SKM-1 (cell line): ENCODE measurements around the gene SLC12A5.

ENCODE experiments used
- DNase-seq: peaks from one replicate; lab custom pipeline; 2025; ENCODE audit not compliant: unreplicated experiment; lab: John Stamatoyannopoulos, UW

SLC12A5 gene

DNA sequence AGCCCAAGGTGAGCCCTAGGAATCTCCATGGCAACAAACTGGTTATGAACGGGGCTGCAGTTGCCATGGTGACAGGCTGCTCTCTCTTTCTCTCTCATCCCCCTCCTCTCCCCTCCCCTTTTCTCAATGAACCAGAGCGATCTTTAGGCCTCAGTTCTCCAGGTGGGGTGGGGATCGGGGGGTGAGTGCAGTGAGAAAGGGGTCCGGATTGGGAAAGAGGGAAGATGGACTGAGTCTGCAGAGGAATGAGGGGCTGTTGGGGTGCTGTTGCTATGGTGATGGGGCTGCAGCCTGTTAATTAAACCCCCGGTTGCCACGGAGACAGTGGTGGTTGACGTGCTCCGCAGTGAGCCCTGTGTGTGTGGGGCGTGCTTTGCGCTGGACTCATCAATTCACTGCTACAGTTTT is 3.6 kb upstream of the SLC12A5 start:
- no peak for DNase-seq

- DNase-seq = no peak
These were observed 1.7 kb upstream of the SLC12A5 start for GRCh38 chr20:46027245-46027853.

- DNase-seq = no peak
These were observed 905 bp upstream of the SLC12A5 start for GRCh38 chr20:46028110-46028509.

DNA sequence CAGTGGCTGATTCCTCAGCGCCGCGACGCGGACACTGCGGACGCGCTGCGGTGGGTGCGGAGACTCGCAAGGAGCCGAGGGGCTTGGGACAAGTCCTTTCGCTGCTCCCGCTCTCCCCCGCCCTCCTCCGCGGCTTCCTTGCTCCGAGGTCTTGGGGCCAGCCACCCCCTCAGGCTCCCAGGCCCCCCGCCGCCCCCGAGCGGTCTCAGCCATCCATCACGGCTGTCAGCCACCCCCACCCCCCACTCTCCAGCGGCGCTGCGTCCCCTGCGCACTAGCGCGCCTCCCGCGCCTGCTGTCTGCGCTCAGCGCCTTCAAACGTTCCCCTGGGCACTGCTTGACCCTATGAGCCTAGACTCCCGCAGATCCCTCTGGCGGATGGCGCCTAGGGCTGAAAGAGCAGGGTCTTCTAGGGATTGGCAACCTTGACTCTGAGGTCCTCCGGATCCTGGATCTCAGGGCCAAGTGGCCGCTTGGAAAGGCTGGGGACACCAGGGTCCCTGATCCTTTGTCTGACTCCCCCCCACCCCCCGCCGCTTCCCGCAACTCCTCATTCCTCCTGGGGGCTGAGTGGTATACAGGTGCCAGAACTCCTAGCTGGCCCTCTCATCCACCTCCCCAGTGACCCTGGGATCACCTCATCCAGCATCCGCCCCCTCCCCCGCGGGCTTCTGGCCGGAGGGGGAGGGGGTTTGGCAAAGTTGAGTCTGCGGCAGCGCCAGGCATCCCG is 1.4 kb downstream of the SLC12A5 start:
- DNase-seq = no peak

GRCh38 chr20:46031014-46031569 is 2.1 kb downstream of the SLC12A5 start:
- no peak for DNase-seq

DNA sequence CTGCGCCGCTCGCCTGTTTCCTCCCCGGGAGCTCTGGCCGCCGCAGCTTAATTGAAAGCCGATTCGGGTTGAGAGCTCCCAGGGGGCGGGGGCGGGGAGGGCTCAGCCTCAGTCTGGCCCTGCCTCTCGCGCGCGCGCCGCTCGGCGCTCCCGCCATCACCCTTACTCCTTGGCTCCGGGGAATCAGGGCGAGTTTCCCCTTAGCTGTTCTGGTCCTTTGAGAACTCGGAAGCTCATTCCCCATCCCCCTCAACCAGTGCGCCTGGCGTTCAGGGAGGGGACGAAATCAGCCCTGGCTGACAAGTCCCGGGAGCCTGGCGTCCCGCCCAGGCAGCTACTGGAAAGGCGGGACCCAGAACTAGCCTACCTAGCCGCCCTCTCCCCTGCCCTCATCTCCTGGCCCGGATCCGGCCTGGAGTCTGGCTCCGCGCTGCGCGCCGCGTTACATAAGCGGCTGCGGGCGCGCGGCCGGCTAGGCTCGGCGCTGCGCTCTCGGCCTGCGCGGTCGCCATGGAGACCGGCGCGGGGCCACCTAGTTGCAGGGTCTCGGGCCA is 2.8 kb downstream of the SLC12A5 start:
- DNase-seq = no peak

DNA sequence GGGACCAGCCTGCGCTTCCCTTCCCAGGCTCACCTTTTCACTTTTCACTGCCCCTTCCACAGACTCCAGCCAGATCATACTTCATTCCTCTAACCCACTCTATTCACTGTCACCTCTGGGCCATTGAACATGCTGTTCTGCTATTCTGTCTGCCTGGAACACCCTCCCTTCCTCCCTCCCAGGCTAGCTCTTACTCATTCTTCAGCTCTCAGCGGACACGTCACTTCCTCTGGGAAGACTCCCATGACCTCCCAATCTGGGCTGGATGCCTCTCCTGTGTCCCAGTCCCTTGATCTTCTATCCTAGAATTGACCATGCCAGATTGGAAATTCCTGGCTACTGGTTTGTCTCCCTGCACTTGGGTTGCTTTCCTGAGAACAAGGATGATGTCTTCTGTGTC is 5.0 kb downstream of the SLC12A5 start:
- DNase-seq = no peak

- DNase-seq = no peak
These were observed 6.2 kb downstream of the SLC12A5 start for GRCh38 chr20:46035253-46035652.

GRCh38 chr20:46035713-46036112 is 6.7 kb downstream of the SLC12A5 start:
- no peak for DNase-seq

GRCh38 chr20:46036370-46036769 is 7.4 kb downstream of the SLC12A5 start:
- DNase-seq = no peak

DNA sequence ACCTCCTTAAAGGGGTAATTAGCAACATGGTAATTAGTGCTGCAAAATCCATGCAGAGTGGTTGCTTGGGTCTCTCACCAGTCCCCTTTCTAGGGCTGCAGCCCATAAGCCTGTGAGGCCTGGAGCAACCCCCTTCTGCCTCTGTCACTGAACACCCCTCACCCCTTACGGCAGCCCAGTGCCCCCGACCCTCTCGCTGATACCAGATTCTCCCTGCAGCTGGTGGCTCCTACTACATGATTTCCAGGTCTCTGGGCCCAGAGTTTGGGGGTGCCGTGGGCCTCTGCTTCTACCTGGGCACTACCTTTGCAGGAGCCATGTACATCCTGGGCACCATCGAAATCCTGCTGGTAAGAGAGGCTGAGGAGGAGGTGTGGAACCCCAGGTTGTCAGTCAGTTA is 8.0 kb downstream of the SLC12A5 start:
- no peak for DNase-seq

DNA sequence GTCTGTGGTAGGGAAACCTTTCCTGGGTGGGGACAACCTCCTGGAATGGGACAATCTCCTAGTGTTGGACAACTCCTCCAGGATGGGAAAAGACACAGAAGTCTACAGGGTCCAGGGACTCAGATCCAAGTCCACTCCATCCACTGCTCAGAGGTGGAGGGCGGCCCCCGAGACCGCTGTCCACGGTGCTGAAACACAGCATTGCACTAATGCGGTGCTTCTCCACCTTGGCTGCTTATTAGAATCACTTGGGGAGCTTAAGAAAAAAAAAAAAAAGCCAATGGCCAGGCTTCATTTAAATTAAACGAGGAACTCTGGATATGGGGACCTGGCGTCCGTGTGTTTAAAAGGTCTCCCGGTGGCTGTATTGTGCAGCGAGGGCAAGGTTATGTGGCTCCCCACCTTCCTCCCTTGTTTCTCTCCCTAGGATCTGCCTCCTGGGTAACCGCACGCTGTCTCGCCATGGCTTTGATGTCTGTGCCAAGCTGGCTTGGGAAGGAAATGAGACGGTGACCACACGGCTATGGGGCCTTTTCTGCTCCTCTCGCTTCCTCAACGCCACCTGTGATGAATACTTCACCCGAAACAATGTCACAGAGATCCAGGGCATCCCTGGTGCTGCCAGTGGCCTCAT is 12.0 kb downstream of the SLC12A5 start:
- no peak for DNase-seq

- DNase-seq = no peak
These were observed 14.5 kb downstream of the SLC12A5 start for GRCh38 chr20:46043556-46043955.

- no peak for DNase-seq
These were observed 15.9 kb downstream of the SLC12A5 start for GRCh38 chr20:46044896-46045295.

- no peak for DNase-seq
These were observed 17.7 kb downstream of the SLC12A5 start for GRCh38 chr20:46046588-46047310.

DNA sequence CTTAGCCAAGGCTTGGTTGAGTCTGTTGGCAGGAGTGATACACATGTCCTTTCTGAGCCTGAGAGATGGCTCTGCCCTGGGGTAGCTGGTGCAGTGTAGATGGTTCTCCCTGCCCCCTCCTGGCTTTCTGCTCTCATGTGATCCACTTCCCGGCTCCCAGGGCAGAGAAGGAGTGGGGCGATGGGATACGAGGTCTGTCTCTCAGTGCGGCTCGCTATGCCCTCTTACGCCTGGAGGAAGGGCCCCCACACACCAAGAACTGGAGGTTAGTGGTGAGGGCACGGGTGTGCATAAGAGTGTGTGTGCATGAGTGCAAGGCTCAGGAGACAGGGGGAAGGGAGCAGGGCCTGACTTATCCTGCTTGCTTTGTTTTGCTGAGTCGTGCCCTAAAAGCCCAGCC is 18.8 kb downstream of the SLC12A5 start:
- no peak for DNase-seq

DNA sequence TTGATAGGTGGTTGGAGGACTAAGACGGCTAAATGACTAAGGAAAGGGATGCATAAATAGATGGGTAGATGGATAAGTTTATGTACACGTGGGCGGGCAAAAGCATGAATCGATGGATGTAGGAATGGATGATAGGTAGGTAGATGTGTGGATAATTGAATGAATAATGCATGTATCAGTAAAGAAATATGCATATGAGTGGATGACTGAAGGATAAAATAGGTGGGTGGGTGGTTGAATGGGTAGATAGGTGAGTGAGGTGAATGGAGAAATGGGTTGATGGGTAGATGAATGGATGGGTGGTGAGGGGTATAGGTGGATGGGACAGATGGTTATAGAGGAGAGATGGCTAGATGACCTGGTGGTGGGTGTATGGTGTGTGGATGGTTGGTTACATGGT is 20.2 kb downstream of the SLC12A5 start:
- DNase-seq = no peak

GRCh38 chr20:46049815-46050214 is 20.8 kb downstream of the SLC12A5 start:
- no peak for DNase-seq

DNA sequence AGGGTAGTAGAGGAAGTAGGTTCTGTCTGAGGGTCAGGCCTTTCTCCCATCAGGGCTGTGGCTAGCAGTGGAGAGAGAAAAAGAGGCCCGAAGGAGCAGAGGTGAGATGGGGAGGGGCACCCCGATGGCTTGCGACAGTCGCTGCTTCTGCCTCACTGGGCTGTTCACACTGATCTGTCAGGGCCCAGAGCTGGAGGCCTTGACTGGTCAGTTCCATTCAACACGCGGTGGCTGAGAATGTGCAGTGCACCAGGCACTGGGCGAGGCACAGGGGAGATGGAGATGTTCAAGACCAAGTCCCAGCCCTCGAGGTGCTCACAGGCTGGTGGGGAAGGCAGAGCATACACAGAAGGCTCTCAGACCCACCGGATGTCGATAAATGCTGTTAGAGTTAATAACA is 21.4 kb downstream of the SLC12A5 start:
- no peak for DNase-seq

GRCh38 chr20:46050885-46051284 is 21.9 kb downstream of the SLC12A5 start:
- no peak for DNase-seq
